Karpas-422 (cell line): ENCODE results near the gene HIPK2. TPM values are rescaled to one million over a fixed set of nuclear protein-coding genes. Genes with fewer than 3 reads are reported as not detected.

Experiments used
- DNase-seq: peaks from one replicate; pipeline ENCODE4 v3.0.0-alpha.2; 2015
- H2AFZ ChIP-seq: fragments of 200-600 bp; sonication (generic); 2 replicates; pipeline ENCODE4 v1.6.1; 2014; ENCODE audit warnings: antibody characterized with exemption, low read length, mixed read lengths
- H3K27ac ChIP-seq: fragments of 200-600 bp; sonication (generic); 2 replicates; pipeline ENCODE4 v1.5.1; 2014; ENCODE audit warnings: mild to moderate bottlenecking, low read length, moderate library complexity
- H3K27me3 ChIP-seq: fragments of 200-600 bp; sonication (generic); 2 replicates; pipeline ENCODE4 v1.6.1; 2014; ENCODE audit warnings: low read length, mixed read lengths
- H3K36me3 ChIP-seq: fragments of 200-600 bp; sonication (generic); 2 replicates; pipeline ENCODE4 v1.6.1; 2014; ENCODE audit warnings: low read length, mixed read lengths; ENCODE audit not compliant: insufficient read depth
- H3K4me1 ChIP-seq: fragments of 200-600 bp; sonication (generic); 2 replicates; pipeline ENCODE4 v1.6.1; 2014; ENCODE audit warnings: mild to moderate bottlenecking, low read length, mixed read lengths
- H3K4me2 ChIP-seq: fragments of 200-600 bp; sonication (generic); 2 replicates; pipeline ENCODE4 v1.6.1; 2014; ENCODE audit warnings: low read length, low read depth, mild to moderate bottlenecking; ENCODE audit not compliant: poor library complexity, severe bottlenecking
- H3K4me3 ChIP-seq: fragments of 200-600 bp; sonication (generic); 2 replicates; pipeline ENCODE4 v1.5.1; 2014; ENCODE audit warnings: mild to moderate bottlenecking, antibody characterized with exemption, low read length, mixed read lengths
- H3K79me2 ChIP-seq: fragments of 200-600 bp; sonication (generic); 2 replicates; pipeline ENCODE4 v1.6.1; 2014; ENCODE audit warnings: mild to moderate bottlenecking, low read length, mixed read lengths
- H3K9ac ChIP-seq: fragments of 200-600 bp; sonication (generic); 2 replicates; pipeline ENCODE4 v1.6.0; 2014; ENCODE audit warnings: low read length
- H3K9me2 ChIP-seq: fragments of 200-600 bp; sonication (generic), shearing (Covaris generic); replicated peaks from 2 replicates; pipeline ENCODE4 v1.6.0; 2014; ENCODE audit warnings: mild to moderate bottlenecking, low read length, moderate library complexity; ENCODE audit not compliant: insufficient read depth
- H3K9me3 ChIP-seq: fragments of 300-700, 200-600 bp; sonication (generic); 2 replicates; pipeline ENCODE4 v1.6.1; 2014; ENCODE audit warnings: low read length, mixed read lengths
- H4K20me1 ChIP-seq: fragments of 200-600 bp; sonication (generic); 2 replicates; pipeline ENCODE4 v1.6.1; 2014; ENCODE audit warnings: mild to moderate bottlenecking, antibody characterized with exemption, low read length, low read depth; ENCODE audit not compliant: insufficient read depth
- total RNA-seq: library from RNA; depleted of rRNA; stranded (reverse); fragments of >200 nt; shearing (Covaris generic); gene quantifications from 2 replicates; pipeline ENCODE4 v1.2.3, GENCODE V29; 2014; ENCODE audit warnings: low replicate concordance

HIPK2 gene
- total RNA-seq, 1 experiment from 2014 or later = not detected

GRCh38 chr7:139748941-139749340 is 28.9 kb downstream of the HIPK2 start:
- Histone ChIP-seq H3K79me2 (no peaks in the 10 kb centered on the region), H3K27me3 (no peaks in the 10 kb centered on the region), H3K9me3 (no peaks in the 10 kb centered on the region), H4K20me1 (no peaks in the 10 kb centered on the region), H3K36me3 (no peaks in the 10 kb centered on the region), H3K9ac (no peak overlapping the region), H3K4me1 (no peaks in the 10 kb centered on the region), H2AFZ (no peak overlapping the region), H3K27ac (no peak overlapping the region), H3K9me2 (no peaks in the 10 kb centered on the region), H3K4me2 (no peak overlapping the region), H3K4me3 (no peak overlapping the region)
- DNase-seq = no peak

- Histone ChIP-seq H4K20me1 (no peaks in the 10 kb centered on the region), H3K9ac (no peak overlapping the region), H2AFZ (no peak overlapping the region), H3K9me2 (no peaks in the 10 kb centered on the region), H3K36me3 (no peaks in the 10 kb centered on the region), H3K9me3 (no peaks in the 10 kb centered on the region), H3K4me3 (no peak overlapping the region), H3K27ac (no peak overlapping the region), H3K4me2 (no peak overlapping the region), H3K27me3 (no peaks in the 10 kb centered on the region), H3K79me2 (no peaks in the 10 kb centered on the region), H3K4me1 (no peaks in the 10 kb centered on the region)
- DNase-seq = no peak
Measured at GRCh38 chr7:139748373-139748765, 29.4 kb downstream of the HIPK2 start.

DNA sequence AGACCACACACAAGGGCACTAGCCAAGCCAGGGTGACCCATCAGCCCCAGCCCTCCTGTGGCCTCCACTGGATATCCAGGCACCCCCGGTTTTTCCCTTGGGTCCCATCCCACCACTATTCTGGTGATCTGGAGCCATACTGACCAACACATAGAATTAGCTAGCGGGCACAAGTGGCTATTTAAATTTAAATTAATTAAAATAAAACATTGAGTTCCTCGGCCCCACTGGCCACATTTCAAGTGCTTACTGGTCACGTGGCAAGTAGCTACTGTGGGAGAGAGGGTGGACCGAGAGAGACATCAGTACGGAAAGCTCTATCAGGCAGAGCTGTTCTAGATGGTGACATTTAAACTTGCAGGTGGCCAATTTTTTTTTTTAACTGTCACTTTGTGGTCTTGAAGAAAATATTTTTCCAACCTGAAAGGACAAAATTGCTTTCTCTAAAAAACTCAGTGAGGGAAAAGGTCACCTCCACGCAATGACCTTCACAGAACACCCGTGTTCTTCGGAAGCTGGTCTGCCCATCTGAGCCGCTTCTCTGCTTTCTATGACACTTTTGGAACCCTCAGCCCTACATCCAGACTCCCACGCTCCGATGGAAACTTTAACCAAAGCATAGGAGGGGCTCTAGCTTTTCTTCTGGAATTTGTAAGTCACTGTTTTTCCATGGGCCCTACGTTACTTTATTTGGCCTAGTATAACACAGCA is 30.0 kb downstream of the HIPK2 start:
- Histone ChIP-seq H3K36me3 (no peaks in the 10 kb centered on the region), H3K79me2 (no peaks in the 10 kb centered on the region), H3K4me3 (no peak overlapping the region), H2AFZ (no peak overlapping the region), H4K20me1 (no peaks in the 10 kb centered on the region), H3K27ac (no peak overlapping the region), H3K9ac (no peak overlapping the region), H3K4me2 (no peak overlapping the region), H3K4me1 (no peaks in the 10 kb centered on the region), H3K9me2 (no peaks in the 10 kb centered on the region), H3K9me3 (no peaks in the 10 kb centered on the region), H3K27me3 (no peaks in the 10 kb centered on the region)
- DNase-seq = no peak

DNA sequence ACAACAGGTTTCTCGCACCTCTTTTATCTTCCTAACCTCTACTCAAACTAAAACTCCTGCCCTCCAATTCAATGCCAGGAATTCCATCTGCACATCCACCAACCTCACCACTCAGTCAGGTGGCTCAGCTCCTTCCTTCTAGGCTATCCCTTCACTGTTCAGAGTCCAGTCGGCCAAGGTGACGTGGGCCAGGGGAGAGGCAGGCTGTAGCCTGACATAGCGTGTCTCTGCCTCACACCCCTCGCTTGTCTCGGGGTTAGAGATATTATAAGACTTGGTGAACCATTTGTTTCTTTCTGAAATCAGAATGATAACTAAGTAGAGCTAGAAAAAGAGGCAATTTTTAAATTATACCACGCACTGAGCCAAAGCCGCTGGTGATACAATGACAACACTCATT is 31.1 kb downstream of the HIPK2 start:
- Histone ChIP-seq H3K4me2 (no peak overlapping the region), H3K27ac (no peak overlapping the region), H3K9ac (no peak overlapping the region), H3K9me2 (no peaks in the 10 kb centered on the region), H3K4me3 (no peak overlapping the region), H3K36me3 (no peaks in the 10 kb centered on the region), H4K20me1 (no peaks in the 10 kb centered on the region), H3K79me2 (no peaks in the 10 kb centered on the region), H3K9me3 (no peaks in the 10 kb centered on the region), H3K4me1 (no peaks in the 10 kb centered on the region), H3K27me3 (no peaks in the 10 kb centered on the region), H2AFZ (no peak overlapping the region)
- DNase-seq = no peak

- Histone ChIP-seq H3K9ac (no peak overlapping the region), H3K27ac (no peak overlapping the region), H2AFZ (no peak overlapping the region), H3K4me1 (no peaks in the 10 kb centered on the region), H3K36me3 (no peaks in the 10 kb centered on the region), H3K9me3 (no peaks in the 10 kb centered on the region), H3K27me3 (no peaks in the 10 kb centered on the region), H3K79me2 (no peaks in the 10 kb centered on the region), H3K9me2 (no peaks in the 10 kb centered on the region), H3K4me2 (no peak overlapping the region), H4K20me1 (no peaks in the 10 kb centered on the region), H3K4me3 (no peak overlapping the region)
- DNase-seq = no peak
Measured at GRCh38 chr7:139745678-139746143, 32.1 kb downstream of the HIPK2 start.

GRCh38 chr7:139744768-139745677 is 32.8 kb downstream of the HIPK2 start:
- Histone ChIP-seq H3K36me3 (no peaks in the 10 kb centered on the region), H3K4me1 (no peaks in the 10 kb centered on the region), H3K27me3 (no peaks in the 10 kb centered on the region), H3K79me2 (no peaks in the 10 kb centered on the region), H2AFZ (no peak overlapping the region), H3K9me2 (no peaks in the 10 kb centered on the region), H3K4me3 (no peak overlapping the region), H3K4me2 (no peak overlapping the region), H3K9ac (no peak overlapping the region), H3K27ac (no peak overlapping the region), H4K20me1 (no peaks in the 10 kb centered on the region), H3K9me3 (no peaks in the 10 kb centered on the region)
- DNase-seq = no peak

- Histone ChIP-seq H3K9ac (no peak overlapping the region), H3K4me2 (no peak overlapping the region), H3K4me1 (no peaks in the 10 kb centered on the region), H3K79me2 (no peaks in the 10 kb centered on the region), H4K20me1 (no peaks in the 10 kb centered on the region), H3K4me3 (no peak overlapping the region), H3K9me2 (no peaks in the 10 kb centered on the region), H3K27me3 (no peaks in the 10 kb centered on the region), H3K9me3 (no peaks in the 10 kb centered on the region), H2AFZ (no peak overlapping the region), H3K36me3 (no peaks in the 10 kb centered on the region), H3K27ac (no peak overlapping the region)
- no peak for DNase-seq
Measured at GRCh38 chr7:139743967-139744767, 33.6 kb downstream of the HIPK2 start.
